GM10266 (cell line): ENCODE results near the gene CCRL2.

Source experiments
- DNase-seq: peaks from one replicate; pipeline ENCODE4 v3.0.0; 2012; ENCODE audit errors: extremely low spot score
- CTCF ChIP-seq: IDR thresholded peaks from 2 replicates; pipeline ENCODE4 v1.5.1; 2012; ENCODE audit warnings: mild to moderate bottlenecking, low read depth; ENCODE audit not compliant: control insufficient read depth, insufficient read depth; ENCODE audit errors: missing control alignments

Gene CCRL2

GRCh38 chr3:46365737-46366524 is 41.1 kb upstream of the CCRL2 start:
- DNase-seq, result no peak
- no peak for TF ChIP-seq CTCF

GRCh38 chr3:46367811-46368210 is 39.2 kb upstream of the CCRL2 start:
- DNase-seq, result no peak
- TF ChIP-seq CTCF, result no peak

- peak; percentile 46 for TF ChIP-seq CTCF
- peak; percentile 47 for DNase-seq
Measured at GRCh38 chr3:46368569-46368968, 38.5 kb upstream of the CCRL2 start.

GRCh38 chr3:46369151-46369550 is 37.9 kb upstream of the CCRL2 start:
- DNase-seq, result no peak
- TF ChIP-seq CTCF, result no peak

- DNase-seq, result peak; percentile 36
- no peak for TF ChIP-seq CTCF
Measured at GRCh38 chr3:46369675-46370132, 37.4 kb upstream of the CCRL2 start.

GRCh38 chr3:46370839-46371518 is 36.1 kb upstream of the CCRL2 start, which contains the start of gene CCR5:
Gene CCR5, plus strand, starts transcription at chr3:46370946. Its CDS starts 1,957 bp downstream, at chr3:46372903.
- no peak for DNase-seq
- no peak for TF ChIP-seq CTCF
